ENCODE measurements around the gene ILRUN. TPM values are rescaled to one million over a fixed set of nuclear protein-coding genes. Genes with fewer than 3 reads are reported as not detected.

Gene ILRUN
- total RNA-seq, 1 donor from 2014 or later: 132 TPM

DNA sequence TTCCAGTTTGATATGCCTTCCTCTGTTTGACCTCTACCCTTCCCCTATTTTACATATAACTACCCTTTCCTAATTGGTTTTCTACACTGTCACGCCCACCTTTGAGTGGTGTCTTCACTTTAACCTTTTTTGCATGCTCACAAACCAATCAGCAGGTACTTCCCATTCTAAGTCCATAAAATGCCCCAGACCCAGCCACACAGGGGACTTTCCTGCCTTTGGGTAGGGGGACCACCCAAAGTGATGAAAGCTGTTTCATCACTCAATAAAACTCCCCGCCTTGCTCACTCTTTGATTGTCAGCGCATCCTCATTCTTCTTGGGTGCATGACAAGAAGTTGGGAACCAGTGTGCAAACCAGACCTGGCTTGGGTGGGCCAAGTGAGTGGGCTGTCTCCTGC, 40.3 kb upstream of the ILRUN start:
- no peak overlapping the region for H3K27ac ChIP-seq (replicated peaks)
- no peak overlapping the region for H3K4me3 ChIP-seq
- H3K36me3 ChIP-seq: no peaks in the 10 kb centered on the region
- H3K9me3 ChIP-seq (replicated peaks): no peaks in the 10 kb centered on the region
- H3K27me3 ChIP-seq (ENCODE audit: low read depth): no peaks in the 10 kb centered on the region
- DNase-seq: no peak
- intact Hi-C loops (cut with micrococcal nuclease): no loop called here
- no peaks in the 10 kb centered on the region for H3K4me1 ChIP-seq
- TF ChIP-seq, protein P1, sequence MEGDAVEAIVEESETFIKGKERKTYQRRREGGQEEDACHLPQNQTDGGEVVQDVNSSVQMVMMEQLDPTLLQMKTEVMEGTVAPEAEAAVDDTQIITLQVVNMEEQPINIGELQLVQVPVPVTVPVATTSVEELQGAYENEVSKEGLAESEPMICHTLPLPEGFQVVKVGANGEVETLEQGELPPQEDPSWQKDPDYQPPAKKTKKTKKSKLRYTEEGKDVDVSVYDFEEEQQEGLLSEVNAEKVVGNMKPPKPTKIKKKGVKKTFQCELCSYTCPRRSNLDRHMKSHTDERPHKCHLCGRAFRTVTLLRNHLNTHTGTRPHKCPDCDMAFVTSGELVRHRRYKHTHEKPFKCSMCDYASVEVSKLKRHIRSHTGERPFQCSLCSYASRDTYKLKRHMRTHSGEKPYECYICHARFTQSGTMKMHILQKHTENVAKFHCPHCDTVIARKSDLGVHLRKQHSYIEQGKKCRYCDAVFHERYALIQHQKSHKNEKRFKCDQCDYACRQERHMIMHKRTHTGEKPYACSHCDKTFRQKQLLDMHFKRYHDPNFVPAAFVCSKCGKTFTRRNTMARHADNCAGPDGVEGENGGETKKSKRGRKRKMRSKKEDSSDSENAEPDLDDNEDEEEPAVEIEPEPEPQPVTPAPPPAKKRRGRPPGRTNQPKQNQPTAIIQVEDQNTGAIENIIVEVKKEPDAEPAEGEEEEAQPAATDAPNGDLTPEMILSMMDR (IDR thresholded peaks at IDR 0.05; ENCODE audit: borderline replicate concordance): no peak

DNA sequence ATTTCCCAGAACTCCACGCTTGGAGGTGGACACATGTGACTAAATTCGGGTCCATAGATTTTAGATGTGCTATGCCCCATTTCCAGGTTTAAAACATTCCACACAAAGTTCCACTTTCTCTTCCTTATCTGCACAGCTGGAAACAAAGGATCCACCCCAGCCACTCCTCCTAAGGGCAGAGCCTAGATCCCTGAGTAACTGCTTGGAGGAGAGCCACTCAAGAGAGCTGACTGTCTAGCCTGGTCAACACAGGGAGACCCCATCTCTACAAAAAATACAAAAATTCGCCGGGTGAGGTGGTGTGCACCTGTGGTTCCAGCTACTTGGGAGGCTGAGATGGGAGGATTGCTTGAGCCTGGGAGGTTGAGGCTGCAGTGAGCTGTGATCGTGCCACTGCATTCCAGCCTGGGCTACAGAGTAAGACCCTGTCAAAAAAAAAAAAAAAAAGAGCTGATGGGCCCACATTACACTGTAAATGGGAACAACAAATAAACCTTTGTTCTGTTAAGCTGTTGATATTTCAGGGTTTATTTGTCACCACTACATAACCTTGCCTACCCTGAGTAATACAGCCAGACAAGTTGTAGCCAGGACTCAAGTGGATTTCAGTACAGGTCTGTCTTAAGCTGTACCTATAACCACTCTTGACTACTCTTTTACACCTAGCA, 35.0 kb upstream of the ILRUN start:
- TF ChIP-seq, protein P1 (IDR thresholded peaks at IDR 0.05; ENCODE audit: borderline replicate concordance): no peak
- H3K4me1 ChIP-seq: no peaks in the 10 kb centered on the region
- no peaks in the 10 kb centered on the region for H3K36me3 ChIP-seq
- H3K27me3 ChIP-seq (ENCODE audit: low read depth): no peaks in the 10 kb centered on the region
- no peak for DNase-seq
- H3K4me3 ChIP-seq: no peak overlapping the region
- H3K9me3 ChIP-seq (replicated peaks): no peaks in the 10 kb centered on the region
- intact Hi-C loops (cut with micrococcal nuclease): no loop called here
- no peak overlapping the region for H3K27ac ChIP-seq (replicated peaks)

DNA sequence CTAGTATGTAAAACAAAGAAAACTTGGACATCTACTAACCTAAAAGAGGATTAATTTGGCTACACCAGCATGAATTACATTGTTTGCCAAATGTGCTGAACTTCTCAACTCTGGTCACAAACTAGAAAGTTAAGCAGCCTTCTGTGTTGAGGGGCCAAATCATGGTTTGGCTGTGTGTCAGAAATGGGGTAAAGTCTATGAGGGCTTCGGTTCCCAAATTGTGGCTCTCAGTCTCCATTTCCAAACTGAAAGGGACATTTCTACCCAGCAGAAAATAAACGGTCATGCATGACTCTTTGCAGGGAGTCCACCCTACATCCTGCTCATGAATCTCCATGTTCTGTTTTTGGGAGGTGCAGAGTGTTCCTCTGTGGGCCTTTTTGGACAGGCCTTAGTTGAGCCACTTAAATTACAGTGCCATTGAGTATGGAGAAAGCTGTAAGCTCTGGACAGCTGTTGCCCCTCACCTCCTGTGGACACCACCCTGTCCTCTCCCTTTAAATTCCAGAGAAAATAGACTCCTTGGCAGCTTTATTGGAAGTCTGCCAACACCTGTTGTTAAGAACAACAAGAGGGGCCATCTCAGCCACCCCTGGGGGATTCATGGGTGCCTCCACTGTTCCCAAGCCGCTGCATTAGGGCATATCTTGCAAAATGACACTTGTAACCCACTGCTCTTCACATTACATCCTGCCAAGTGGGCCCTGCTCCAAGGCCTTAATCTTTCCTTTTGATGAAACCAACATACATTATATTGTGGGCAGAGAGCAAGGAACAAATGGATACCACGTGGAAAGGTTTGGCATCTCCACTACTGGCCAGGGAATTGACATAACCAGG, 33.3 kb upstream of the ILRUN start:
- no peaks in the 10 kb centered on the region for H3K36me3 ChIP-seq
- intact Hi-C loops (cut with micrococcal nuclease): no loop called here
- peaks cover 4% of the 10 kb centered on the region for H3K9me3 ChIP-seq (replicated peaks)
- H3K4me3 ChIP-seq: no peak overlapping the region
- no peak overlapping the region for H3K27ac ChIP-seq (replicated peaks)
- H3K27me3 ChIP-seq (ENCODE audit: low read depth): no peaks in the 10 kb centered on the region
- H3K4me1 ChIP-seq: no peaks in the 10 kb centered on the region
- TF ChIP-seq, protein P1 (IDR thresholded peaks at IDR 0.05; ENCODE audit: borderline replicate concordance): no peak
- no peak for DNase-seq

DNA sequence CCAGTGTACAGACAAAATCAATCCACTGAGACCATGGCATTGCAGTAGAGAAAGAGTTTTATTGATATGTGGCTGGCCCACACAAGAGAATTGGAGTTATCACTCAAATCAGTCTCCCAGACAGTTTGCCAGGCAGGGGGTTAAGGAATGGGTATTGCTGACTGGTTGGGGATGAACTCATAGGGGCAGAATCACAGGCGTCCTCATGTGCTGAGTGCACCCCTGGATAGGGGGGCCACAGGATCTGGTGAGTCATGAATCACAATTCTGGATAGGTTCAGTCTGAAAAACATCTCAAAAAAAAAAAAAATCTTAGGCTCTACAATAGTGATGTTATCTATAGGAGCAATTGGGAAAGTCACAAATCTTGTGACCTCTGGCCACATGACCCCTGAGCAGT, 29.5 kb upstream of the ILRUN start:
- DNase-seq: no peak
- H3K4me1 ChIP-seq: no peaks in the 10 kb centered on the region
- H3K9me3 ChIP-seq (replicated peaks): peaks cover 4% of the 10 kb centered on the region
- intact Hi-C loops (cut with micrococcal nuclease): no loop called here
- no peak overlapping the region for H3K4me3 ChIP-seq
- no peaks in the 10 kb centered on the region for H3K27me3 ChIP-seq (ENCODE audit: low read depth)
- H3K27ac ChIP-seq (replicated peaks): no peak overlapping the region
- H3K36me3 ChIP-seq: no peaks in the 10 kb centered on the region
- TF ChIP-seq, protein P1 (IDR thresholded peaks at IDR 0.05; ENCODE audit: borderline replicate concordance): no peak

DNA sequence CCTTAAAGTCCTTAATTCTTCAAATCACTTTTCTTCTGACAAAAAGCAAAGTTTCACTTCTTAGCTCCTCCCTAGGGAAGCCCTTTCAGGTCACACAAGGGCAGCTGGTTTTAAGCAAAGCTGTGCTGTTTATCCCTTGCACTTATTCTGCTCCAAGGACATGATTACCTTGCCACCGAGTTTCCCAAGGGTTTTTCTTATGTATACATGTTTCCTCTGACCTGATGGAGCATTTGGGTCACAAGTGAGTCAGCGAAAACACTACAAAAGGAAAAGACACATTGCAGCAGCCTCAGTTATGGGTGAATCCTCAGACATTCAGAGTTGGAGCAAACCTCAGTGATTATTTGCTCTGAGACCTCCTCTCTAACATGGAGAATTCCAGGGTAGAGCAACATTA, 26.6 kb upstream of the ILRUN start:
- intact Hi-C loops (cut with micrococcal nuclease): no loop called here
- no peaks in the 10 kb centered on the region for H3K27me3 ChIP-seq (ENCODE audit: low read depth)
- no peak for DNase-seq
- TF ChIP-seq, protein P1 (IDR thresholded peaks at IDR 0.05; ENCODE audit: borderline replicate concordance): no peak
- no peaks in the 10 kb centered on the region for H3K36me3 ChIP-seq
- H3K4me3 ChIP-seq: no peak overlapping the region
- H3K4me1 ChIP-seq: no peaks in the 10 kb centered on the region
- H3K9me3 ChIP-seq (replicated peaks): peaks cover 4% of the 10 kb centered on the region
- no peak overlapping the region for H3K27ac ChIP-seq (replicated peaks)
